HG02870 (cell line): ENCODE results near the gene CCER1.

Experiments used
- ATAC-seq: cut with Tn5 transposase; IDR thresholded peaks from one replicate; pipeline ENCODE4 v1.9.1; 2021; ENCODE audit warnings: mild to moderate bottlenecking, moderate library complexity; ENCODE audit not compliant: unreplicated experiment

The CCER1 gene

DNA sequence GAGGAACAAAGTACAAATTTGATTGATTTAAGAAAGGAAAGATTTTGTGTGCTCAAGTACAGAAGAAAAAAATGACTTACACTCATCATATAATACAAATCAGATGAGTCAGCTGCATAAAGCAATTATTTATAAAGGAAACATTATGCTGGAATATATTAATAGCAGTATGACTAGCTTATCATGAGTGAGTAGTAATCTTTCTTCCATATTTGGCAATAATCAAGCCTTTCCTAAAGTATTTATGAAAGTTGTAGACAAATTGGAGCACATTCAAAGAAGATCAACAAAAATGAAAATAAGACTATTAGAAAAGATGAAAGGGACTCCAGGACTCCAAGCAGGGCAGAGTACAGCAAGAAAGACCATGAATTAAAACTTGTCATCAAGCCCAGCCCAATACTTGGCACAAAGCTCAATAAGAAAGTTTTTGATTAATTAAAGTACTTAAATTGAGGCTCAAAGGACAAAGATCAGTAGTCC lies 32.8 kb downstream of the CCER1 start:
- ATAC-seq: no peak

DNA sequence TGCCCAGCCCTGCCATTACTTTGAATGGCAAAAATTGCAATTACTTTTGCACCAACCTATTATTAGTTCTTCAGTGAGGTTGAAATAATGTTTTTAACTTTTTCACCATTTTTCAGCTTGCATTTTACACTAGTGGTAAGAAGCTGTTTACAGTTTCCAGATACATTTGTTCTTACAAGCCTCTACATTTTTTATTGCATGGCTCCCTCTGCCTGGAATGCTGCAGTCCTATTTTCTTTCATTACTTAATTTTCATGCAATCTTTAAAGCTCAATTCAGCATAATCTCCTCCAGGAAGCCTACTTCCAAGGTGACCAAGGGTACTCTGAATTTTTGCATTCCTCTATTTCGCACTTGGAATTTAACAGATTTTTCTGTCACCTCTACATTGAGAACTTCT lies 33.4 kb downstream of the CCER1 start:
- ATAC-seq: no peak

DNA sequence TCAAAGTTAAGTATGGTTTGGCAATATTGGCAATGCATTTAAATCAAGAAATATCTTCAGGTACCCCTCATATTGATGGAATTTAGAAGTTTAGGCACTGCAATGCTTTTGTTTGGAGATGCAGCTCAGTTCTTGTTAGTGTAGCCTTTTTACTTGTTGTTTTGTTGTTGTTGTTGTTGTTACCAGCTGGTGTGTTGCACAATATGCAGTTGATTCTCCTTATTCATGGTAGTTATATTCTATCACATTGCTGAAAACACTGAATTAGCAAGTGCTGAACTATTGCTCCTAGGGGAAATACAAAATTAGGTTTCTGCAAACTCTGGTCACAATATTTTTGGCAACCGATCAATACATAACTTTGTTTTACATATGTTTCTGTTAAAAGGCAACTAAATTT lies 34.8 kb downstream of the CCER1 start:
- ATAC-seq: no peak

DNA sequence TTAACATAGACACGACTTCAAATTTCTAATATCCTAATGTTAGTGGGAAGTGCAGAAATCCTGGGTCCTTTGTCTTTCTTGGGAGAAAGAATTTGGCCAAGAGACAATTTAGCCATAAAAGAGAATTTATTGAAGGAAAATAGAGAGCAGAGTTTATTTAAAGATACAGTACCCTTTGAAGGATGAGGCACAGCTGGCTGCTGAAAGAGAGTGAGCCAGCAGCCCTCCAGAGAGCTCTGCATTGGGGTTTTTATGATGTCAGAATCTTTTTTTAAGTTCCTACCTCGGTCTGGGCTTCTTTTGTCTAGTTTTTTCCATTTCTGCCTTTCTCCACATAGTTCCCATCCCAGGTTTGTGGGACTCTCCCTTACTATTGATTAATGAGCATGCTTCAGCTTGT lies 37.5 kb downstream of the CCER1 start:
- ATAC-seq: no peak

DNA sequence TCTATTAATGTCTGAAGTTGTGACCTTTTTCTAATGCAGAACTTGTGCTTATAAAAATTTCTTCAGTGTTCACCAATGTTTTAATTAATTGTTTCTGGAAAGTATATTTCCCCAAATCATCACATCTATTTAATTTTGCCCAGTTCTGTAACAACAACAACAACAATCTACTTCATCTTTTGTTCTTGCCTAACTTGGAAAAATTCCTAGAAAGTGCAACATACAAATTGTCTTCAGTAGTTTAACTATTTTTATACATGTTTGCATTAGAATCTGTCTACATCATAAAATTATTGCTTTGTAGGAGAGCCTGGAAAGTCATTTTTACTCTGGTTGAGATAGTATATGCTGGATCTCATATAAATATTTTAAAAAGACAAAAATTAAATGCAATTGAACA lies 38.5 kb downstream of the CCER1 start:
- ATAC-seq: no peak

DNA sequence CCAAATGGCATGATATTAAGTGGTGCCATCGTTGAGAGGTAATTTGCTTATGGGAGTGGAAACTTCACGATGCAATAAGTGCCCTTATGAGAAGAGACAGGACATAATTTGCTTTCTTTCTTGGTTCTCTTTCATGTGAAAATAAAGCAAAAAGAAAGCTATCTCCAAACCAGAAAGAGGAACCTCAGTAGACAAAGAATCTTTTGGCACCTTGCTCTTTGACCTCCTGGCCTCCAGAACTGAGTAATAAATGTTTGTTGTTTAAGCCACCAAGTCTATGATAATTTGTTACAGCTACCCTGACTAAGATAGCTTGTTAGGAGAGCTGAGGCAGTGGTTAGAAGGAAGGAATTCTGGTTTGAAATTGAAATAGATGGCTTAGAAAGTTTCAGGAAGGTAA lies 39.6 kb downstream of the CCER1 start:
- ATAC-seq: no peak

DNA sequence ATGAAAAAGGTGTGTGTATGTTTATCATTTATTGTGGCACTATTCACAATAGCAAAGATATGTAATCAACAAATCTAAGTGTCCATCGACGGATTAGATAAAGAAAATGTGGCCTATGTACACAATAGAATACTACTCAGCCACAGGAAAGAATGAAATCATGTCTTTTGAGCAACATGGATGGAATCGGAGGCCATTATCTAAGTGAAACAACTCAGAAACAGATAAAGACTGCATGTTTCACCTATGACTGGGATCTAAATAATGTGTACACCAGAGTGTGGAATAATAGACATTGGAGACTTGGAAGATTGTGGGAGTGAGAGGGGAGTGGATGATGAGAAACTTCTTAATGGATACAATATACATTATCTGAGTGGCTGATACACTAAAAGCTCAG lies 44.0 kb downstream of the CCER1 start:
- no peak for ATAC-seq

DNA sequence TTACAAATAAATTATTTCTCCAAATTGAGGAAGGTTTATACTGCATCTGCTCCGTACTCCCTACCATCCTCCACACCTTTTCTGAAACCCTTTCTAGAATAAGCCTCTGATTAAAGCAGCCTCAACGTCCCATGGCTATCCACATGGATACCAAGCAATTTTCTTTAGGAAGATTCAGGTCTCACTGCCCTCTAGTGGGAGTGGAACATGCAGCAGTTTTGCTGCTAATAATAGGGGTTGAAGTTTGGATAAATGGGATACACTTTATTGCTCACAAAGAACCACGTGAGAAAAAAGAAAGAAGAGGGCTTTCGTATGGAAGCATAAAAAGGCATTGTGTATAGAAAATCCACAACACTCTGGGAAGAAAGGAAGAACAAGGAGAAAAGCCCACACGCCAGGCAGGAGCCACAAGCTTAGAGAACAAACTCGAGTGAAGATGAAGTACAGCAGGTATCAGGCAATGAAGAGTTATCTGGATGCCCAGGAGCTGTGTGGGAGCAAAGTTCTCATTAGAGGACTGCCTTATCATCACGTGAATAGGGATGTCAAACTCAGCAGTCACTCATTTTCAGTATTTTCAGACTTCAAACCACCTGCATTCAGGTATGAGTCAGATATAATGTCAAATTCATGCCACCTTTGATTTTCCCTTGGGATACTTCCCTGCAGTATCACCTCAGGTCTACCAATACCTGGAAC lies 45.8 kb downstream of the CCER1 start:
- ATAC-seq: no peak

DNA sequence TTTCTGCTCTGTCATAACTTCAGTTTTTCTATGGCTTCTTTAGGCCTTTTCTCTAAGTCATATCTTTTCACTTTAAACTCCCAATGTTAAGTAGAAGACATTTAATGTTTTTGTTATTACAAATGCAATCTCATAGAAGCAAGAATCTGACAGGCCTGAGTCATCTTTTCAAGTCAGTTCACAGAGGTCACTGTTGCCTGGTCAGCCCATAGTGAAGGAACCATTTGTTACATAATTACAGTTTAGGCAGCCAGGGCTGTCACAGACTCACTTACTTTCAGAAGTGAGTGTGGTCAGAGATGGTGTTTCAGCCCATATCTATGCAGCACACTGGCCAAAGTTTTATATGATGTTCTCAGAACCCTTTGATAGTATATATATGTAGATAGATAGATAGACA lies 46.5 kb downstream of the CCER1 start:
- no peak for ATAC-seq

DNA sequence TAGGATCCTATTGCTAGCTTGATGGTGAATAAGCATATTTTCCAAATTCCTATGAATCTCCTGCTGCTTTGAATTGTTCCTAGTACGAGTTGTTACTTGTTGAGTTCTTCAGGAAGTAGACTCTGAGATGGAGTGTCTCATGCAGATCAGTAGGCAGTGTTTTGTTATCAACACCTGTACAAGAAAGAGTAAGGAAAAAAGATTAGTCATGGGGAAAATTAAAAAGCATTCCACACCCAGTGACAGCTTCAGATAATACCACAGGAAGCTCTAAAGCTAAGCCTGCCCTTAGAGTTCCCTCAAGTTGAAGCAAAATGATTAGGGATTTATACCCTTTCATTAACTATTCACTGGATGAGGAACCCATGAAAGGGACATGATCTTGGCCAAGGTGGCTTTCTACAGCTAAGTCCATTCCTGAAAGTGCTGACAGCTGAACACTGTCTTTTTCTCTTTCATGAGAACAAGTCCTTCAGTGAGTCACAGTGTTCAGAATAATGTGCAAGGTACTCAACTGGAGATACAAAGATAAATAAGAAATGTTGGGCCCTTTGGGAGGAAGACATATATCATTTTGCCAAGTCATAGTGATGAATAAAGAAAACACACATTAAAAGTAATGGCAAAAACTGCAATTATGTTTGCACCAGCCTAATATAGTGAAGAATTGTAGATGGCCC lies 49.1 kb downstream of the CCER1 start:
- ATAC-seq: no peak

DNA sequence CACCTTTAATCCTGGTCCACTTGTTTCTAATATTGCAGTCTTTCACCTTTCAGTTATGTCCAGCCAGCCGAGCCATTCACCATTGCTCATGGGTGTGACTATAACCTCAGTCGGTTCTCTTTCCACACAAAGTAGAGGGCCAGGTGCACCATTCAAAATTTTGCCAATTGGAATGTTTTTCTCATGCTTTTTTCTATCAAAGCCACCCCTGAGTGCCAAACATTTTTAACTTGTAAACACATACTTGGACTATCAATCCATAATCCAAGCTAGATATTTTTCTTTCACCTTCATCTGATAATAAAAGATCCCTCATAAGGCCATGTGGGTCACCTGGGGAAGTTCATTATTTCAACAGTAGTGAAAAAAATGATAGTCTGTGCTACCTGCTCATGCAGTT lies 52.4 kb downstream of the CCER1 start:
- no peak for ATAC-seq
